Neural progenitor cell (in vitro differentiated cells): ENCODE results near the gene ANXA2.

Source experiments
- CTCF ChIP-seq: fragments of 200-600 bp; sonication (generic); IDR thresholded peaks from 2 replicates; pipeline ENCODE4 v1.5.1; 2017; ENCODE audit warnings: antibody characterized with exemption, mild to moderate bottlenecking
- EZH2phosphoT487 ChIP-seq: fragments of 200-600 bp; sonication (generic); IDR thresholded peaks from 2 replicates; pipeline ENCODE4 v1.6.1; 2017; ENCODE audit warnings: antibody characterized with exemption

GRCh38 chr15:60371175-60372051, 26.4 kb downstream of the ANXA2 start:
- TF ChIP-seq CTCF (no peak), EZH2phosphoT487 (no peak)
